GM21529 (cell line): ENCODE measurements around the gene CFD.
"Not testable (repeated sequence)": the region's sequence is repeated elsewhere in the genome, so short reads cannot be mapped to it uniquely, and the experiment has no call there.

Source experiments
- ATAC-seq: cut with Tn5 transposase; IDR thresholded peaks from one replicate; pipeline ENCODE4 v1.9.1; 2021; ENCODE audit not compliant: unreplicated experiment

CFD gene

DNA sequence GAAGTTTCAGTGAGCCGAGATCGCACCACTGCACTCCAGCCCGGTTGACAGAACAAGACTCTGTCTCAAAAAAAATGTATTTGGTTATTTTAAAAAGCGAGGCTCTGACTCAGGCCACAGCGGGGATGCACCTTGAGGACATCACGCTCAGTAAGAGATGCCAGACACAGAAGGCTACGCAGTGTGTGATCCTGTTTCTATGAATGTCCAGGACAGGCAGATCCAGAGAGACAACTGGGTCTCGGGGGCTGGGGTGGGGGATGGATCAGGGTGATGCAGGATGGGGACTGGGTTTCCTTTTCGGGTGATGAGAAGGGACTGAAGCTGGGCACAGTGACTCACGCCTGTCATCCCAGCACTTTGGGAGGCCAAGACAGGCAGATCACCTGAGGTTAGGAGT, 28.1 kb downstream of the CFD start:
- no peak for ATAC-seq

GRCh38 chr19:888581-889385, 29.3 kb downstream of the CFD start:
- no peak for ATAC-seq

DNA sequence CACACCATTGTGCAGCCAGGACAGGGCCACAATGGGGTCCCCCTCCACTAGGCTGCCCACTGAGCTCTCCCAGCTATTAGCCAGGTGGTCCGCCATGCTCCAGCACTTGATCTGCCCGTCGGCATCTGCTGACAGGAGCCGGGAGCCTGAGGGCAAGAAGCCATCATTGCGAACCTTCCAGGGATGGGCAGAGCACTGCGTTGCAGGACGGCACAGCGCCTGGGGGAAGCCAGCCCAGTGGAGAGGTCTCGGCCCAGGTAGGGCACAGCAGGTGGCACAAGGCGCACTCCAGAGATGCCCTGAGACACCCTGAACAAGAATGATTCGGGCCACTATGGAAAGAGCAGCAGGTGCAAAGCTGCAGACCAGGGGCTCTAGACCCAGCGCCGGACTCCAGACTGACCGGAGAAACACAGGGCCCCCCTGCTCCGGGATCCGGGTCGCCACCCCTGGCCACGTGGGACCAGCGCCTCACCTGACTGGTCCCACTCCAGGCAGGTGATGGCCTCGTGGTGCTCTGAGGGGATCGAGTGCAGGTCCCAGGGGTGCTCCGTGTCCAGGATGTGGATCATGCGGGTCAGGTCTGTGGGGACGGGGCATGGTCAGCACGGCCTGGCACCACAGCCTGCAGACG, 30.3 kb downstream of the CFD start:
- ATAC-seq, result no peak

DNA sequence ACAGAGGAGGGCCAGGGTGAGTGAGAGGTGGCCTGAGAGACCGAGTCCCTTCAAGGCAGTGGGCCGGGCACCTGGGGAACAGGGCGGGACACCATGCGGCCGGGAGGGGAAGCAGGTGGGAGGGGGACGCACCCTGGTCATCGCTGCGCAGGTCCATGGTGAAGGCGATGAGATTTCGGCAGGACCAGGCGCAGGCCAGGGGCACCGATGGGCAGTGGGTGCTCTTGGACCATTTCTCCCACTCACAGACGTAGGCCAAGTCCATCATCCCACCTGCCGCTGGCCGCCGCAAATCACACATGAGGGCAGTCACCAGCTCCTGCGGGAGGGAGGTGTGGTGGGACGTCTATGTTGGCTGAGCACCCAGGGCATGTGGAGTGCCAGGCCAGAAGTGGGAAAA, 31.4 kb downstream of the CFD start:
- no peak for ATAC-seq

- not testable (repeated sequence) for ATAC-seq
These were observed 32.1 kb downstream of the CFD start for GRCh38 chr19:891421-892200.

DNA sequence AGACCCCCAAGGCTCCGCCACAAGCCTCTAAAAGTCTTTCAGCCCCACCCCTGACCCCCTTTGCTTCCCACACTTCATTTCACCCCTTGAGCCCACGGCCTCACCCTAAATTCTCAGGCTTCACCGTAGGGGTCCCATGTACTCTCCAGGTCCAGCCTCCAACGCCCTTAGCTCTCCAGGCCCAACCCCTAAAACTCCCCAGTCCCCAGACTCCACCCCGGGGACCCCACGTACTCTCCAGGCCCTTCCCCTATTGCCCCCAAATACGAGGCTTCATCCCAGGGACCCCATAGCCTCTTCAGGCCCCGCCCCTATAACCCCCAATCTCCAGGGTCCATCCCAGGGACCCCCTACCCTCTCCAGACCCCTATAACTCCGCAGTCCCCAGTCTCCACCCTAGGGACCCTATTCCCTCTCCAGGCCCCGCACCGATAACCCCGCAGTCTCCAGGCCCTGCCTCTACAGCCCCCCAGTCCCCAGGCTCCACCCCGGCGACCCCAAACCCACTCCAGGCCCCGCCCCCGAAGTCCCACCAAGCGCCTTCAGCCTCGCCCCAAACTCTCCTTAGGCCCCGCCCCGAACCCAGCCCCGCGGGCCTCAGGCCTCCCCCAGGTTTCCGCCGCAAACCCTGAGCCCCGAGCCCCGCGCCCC, 32.9 kb downstream of the CFD start:
- no peak for ATAC-seq

DNA sequence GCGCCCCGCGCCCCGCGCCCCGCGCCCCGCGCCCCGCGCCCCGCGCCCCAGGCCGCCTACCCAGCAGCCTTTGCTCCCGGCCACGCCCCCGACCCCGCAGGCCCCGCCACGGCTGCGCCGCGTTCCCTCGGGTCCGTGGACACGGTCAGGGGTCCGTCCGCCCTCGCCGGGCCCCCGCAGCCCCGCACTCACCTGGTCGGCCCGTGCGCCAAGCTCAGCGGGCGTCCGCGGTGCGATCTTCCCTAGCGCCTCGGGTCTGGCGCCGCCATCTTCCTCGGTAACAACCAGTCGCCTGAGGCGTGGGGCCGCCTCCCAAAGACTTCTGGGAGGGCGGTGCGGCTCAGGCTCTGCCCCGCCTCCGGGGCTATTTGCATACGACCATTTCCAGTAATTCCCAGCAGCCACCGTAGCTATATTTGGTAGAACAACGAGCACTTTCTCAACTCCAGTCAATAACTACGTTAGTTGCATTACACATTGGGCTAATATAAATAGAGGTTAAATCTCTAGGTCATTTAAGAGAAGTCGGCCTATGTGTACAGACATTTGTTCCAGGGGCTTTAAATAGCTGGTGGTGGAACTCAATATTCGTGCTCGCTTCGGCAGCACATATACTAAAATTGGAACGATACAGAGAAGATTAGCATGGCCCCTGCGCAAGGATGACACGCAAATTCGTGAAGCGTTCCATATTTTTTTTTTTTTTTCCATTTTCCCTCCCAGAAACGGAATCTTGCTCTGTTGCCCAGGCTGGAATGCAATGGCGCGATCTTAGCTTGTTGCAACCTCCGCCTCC, 33.6 kb downstream of the CFD start, which contains the start of the genes MED16 and RNU6-9:
Gene MED16, minus strand, starts transcription at position 294 of the 796 bp plus-strand sequence. CDS start 2,056 bp downstream, outside the sequence.
Gene RNU6-9, plus strand, starts transcription at position 591 of the 796 bp plus-strand sequence.
- ATAC-seq, result peak; percentile 79

GRCh38 chr19:896434-896833, 37.0 kb downstream of the CFD start:
- ATAC-seq, result no peak

GRCh38 chr19:896999-897398, 37.5 kb downstream of the CFD start:
- no peak for ATAC-seq

DNA sequence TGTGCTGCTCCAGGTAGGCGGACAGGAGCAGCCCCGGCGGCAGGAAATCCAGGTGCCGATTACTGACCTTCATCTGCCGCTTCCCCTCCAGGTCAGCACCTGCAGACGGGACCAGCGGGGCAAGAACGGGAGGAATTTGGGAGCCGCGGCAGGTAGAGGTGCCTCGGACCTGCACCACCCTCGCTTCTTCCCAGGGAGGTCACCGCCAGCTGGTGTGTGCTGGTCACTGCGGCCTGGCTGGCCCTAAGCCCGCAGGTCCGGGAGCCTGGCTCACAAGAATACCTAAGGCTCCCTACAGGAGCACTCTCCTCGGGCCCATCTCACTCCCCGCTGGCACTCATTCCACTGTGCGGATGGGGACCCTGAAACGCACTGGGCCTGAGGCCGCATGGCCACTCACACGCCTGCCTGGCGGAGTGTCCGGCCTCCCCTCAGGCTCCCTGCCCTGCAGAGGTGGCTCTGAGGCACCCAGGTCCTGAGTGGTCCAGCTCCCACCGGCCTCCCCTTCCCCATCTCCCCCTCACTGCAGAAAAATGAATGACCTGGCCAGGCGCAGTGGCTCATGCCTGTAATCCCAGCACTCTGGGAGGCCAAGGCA, 38.1 kb downstream of the CFD start:
- ATAC-seq, result no peak

DNA sequence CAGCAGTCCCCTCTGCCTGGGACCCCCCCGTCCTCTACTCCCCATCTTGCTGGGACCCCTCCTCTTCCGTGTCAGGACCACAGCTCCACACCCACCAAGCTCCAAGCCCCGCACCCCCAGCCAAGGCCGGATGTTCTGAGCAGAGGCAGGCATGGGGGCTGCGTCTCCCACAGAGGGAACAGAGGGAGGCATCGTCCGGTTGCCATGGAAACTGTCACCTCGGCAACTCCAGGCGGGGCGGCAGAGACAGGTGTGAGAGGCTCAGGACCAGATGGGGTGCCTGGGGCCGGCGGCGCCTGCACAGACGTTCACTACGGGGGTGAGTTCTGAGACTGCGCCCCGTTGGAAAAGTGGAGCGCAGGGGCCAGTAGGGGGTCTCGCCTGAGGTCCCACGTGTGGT, 39.2 kb downstream of the CFD start:
- ATAC-seq, result no peak

DNA sequence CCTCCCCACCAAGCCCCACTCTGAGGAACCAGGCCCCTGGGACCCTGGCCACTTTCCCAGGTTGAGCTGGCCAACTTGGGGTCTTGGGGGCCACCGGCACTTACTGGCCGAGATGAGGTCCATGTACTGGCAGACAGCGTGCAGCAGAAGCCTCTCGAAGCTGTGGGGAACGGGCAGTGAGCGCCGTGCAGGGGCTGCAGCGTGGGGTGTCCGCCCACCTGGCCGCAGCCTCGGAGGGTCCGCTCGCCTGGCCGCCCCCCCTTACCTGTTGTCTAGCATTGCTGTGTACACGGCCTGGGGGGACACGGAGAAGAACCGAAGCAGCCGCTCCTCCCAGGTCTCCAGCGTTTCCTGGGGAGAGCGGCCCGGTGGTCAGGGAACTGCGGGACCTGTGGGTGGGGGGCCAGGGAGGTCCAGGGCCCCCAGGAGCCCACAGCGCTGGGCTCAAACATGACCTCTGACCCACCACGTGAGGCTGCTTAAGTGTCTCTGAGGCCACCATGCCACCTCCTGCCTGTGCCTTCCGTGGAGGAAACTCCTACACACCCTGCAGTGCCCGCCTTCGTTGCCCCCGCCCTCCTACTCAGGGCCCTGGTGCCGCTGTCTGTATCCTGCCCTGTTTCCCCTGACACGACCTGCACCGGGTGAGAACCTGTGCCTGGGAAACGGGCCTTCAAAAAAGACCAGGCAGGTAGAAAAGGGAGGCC, 40.0 kb downstream of the CFD start:
- no peak for ATAC-seq

GRCh38 chr19:900043-900301, 40.5 kb downstream of the CFD start:
- no peak for ATAC-seq

- no peak for ATAC-seq
These were observed 41.0 kb downstream of the CFD start for GRCh38 chr19:900302-901111.

DNA sequence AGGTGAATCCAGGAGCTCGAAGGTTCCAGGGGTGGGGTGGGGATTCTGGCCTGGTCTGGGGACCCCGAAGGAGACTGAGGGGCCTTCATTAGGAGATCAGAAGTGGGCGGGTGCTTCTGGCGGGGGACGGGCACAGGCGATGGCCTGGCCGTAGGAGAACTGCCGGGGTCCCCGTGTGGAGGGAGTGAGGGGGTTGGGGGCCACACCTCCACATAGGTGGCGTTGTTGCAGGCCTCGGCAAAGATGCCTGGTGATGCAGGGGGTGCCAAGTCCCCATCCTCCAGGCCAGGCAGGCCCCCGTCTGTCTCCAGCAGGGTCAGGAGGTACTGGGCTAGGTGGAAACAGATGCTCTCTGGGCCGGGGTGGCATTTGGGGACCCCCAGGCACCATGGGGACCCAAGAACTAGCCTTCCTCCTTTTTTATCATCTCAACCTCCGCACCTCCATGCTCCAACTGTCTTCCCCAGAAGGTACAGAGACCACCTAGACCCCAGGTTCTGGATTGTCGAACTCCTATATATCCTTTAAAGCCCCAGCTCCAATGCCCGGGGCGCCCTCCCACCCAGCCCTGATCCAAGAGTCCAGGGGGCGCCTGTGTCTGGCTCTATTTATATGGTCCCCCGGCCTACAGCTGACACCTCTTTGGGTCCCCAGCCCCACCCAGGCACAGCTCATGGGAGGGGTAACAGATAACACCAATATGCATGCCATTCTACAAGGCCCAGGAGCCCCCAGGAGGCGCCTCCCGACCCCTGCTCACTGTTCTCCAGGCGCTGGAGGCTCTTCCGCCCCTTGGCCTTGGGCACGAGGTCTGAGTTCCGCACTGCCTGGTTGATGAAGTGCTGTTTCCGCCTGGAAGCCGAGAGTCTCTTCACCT, 42.0 kb downstream of the CFD start:
- no peak for ATAC-seq

DNA sequence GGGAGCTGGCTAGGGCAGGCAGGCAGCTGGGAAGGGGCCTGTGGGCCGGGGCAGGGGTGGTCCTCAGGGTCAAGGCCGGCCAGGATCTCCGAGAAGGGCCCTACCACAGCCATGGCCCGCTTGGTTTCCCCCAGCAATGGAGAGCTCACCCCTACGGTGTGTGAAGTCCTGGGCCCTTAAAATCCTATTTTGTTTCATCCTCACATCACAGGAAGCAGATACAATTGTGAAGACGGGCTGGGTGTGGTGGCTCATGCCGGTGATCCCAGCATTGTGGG, 42.6 kb downstream of the CFD start:
- no peak for ATAC-seq

- ATAC-seq, result no peak
These were observed 43.2 kb downstream of the CFD start for GRCh38 chr19:902446-903226.
